Neural crest cell (in vitro differentiated cells): ENCODE data around the gene TK1. TPM values are rescaled to one million over a fixed set of nuclear protein-coding genes. Genes with fewer than 3 reads are reported as not detected.

Source experiments
- DNase-seq: peaks from one replicate; pipeline ENCODE4 v3.0.0; 2021; ENCODE audit warnings: low read depth, mixed read lengths, low spot score
- H3K27ac Mint-ChIP-seq: one replicate; pipeline ENCODE4 v1.8.0; 2021; ENCODE audit warnings: mild to moderate bottlenecking, mixed read lengths; ENCODE audit not compliant: unreplicated experiment
- H3K27me3 Mint-ChIP-seq: 2 replicates; pipeline ENCODE4 v1.8.0; 2021; ENCODE audit warnings: low read depth, mild to moderate bottlenecking, mixed read lengths
- H3K36me3 Mint-ChIP-seq: 2 replicates; pipeline ENCODE4 v1.8.0; 2021; ENCODE audit warnings: low read depth, mild to moderate bottlenecking, mixed read lengths
- H3K4me1 Mint-ChIP-seq: 2 replicates; pipeline ENCODE4 v1.8.0; 2021; ENCODE audit warnings: mixed read lengths
- H3K4me3 Mint-ChIP-seq: one replicate; pipeline ENCODE4 v1.8.0; 2021; ENCODE audit warnings: mild to moderate bottlenecking, mixed read lengths
- H3K9me3 Mint-ChIP-seq: 2 replicates; pipeline ENCODE4 v1.8.0; 2021; ENCODE audit warnings: mixed read lengths
- CTCF ChIP-seq: fragments of 200-600 bp; sonication (generic); conservative IDR thresholded peaks from 2 replicates; pipeline ENCODE4 v1.5.0; 2021; ENCODE audit warnings: antibody characterized with exemption, mild to moderate bottlenecking
- total RNA-seq: library from RNA; stranded (reverse); gene quantifications from 2 replicates; pipeline ENCODE4 v1.2.1, GENCODE V29; 2021

The TK1 gene
- total RNA-seq, 1 donor from 2014 or later: 53.9 TPM

DNA sequence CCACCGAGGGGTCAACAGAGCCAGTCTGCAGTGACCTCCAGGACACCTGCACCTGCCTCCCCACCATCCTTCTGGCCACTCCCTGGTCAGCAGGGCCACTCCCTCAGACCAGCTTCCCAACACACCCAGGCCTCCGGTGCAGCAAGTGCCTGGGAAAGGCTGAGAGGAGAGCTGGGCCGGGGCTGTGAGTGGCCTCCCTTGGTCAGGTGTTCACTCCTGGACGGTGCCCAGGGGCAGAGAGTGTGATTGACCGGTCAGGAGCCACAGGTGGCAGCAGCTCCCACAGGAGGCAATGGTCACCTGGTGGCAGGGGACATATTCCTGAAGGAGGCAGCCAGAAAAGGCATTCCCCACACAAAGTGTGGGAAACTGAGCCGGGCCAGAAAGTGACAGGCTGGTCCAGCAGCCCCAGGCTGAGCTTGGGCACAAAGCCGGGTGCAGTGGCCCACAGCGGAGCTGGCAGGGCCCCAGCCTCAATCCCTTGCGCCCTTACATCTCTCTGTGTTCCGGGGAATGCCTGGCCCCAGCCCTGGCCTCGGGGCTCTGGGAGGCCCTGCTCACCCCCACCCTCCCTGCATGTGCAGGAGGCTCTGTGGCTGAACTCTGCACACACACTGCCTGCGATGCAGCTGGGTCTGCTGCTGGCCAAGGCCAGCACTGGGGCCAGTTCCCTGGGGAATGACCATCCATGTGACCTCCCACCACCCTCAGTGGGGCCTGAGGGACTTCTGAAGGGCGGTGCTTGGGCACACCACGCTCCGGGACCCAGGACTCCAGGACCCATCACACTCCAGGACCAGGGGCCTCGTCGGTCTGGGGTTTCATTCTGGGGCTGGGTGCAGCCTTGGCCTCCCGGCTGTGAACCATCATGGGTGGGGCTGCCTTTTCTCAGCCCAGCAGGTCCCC lies 41.9 kb downstream of the TK1 start:
- H3K36me3 Mint-ChIP-seq: no peaks in the 10 kb centered on the region
- peaks cover 11% of the 10 kb centered on the region for H3K4me1 Mint-ChIP-seq
- H3K27ac Mint-ChIP-seq: no peak overlapping the region
- no peak overlapping the region for H3K4me3 Mint-ChIP-seq
- no peak for DNase-seq
- H3K9me3 Mint-ChIP-seq: peaks cover 3% of the 10 kb centered on the region
- H3K27me3 Mint-ChIP-seq: peaks cover 3% of the 10 kb centered on the region
- TF ChIP-seq CTCF: no peak

GRCh38 chr17:78144147-78144719 lies 42.6 kb downstream of the TK1 start:
- Mint-ChIP-seq H3K4me3 (no peak overlapping the region), H3K27me3 (peaks cover 3% of the 10 kb centered on the region), H3K36me3 (no peaks in the 10 kb centered on the region), H3K4me1 (peaks cover 13% of the 10 kb centered on the region), H3K9me3 (peaks cover 3% of the 10 kb centered on the region), H3K27ac (no peak overlapping the region)
- DNase-seq: no peak
- TF ChIP-seq CTCF: no peak

GRCh38 chr17:78143214-78144146 lies 43.4 kb downstream of the TK1 start:
- no peak overlapping the region for H3K27ac Mint-ChIP-seq

DNA sequence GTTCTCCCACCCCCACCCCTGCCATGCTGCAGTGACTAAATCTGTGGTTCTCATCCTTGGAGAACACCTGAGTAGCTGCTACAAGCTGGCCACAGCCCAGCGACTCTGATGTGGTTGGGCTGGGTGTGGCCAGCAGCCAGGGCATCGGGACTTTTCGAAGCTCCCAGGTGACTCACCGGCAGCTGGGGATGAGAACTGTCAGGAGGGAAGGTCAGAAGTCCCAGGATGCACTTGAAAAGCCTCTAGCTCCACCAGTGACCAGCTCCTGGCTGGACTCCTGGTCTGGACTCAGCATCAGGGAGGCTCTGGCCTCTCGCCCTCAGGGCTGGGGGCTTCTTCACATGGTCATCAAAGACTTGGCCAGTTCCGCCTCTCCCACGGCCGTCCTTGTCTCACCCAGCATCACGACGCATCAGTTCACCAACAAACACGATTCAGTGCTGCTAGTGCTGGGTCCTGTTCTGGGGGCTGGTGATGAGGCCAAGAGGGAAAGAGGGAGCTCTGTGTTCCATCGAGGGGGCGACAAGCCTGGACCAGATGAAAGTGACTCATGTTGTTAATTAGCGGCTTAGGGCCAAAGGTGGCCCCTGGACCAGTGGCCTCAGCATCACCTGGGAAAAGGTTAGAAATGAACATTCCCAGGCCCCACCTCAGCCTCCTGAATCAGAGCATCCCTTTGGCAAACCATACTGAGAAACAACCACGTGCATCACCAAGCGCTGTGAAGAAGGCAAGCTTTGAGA lies 44.6 kb downstream of the TK1 start:
- Mint-ChIP-seq H3K36me3 (no peaks in the 10 kb centered on the region), H3K9me3 (peaks cover 3% of the 10 kb centered on the region), H3K4me3 (no peak overlapping the region), H3K4me1 (peaks cover 6% of the 10 kb centered on the region), H3K27ac (no peak overlapping the region), H3K27me3 (peaks cover 3% of the 10 kb centered on the region)
- TF ChIP-seq CTCF: no peak
- no peak for DNase-seq

More at GRCh38 chr17:78143214-78144146, 43.4 kb downstream of the TK1 start:
- Mint-ChIP-seq H3K4me3 (no peak overlapping the region), H3K27me3 (peaks cover 3% of the 10 kb centered on the region), H3K4me1 (peaks cover 9% of the 10 kb centered on the region), H3K36me3 (no peaks in the 10 kb centered on the region), H3K9me3 (peaks cover 3% of the 10 kb centered on the region)
- TF ChIP-seq CTCF: no peak
- DNase-seq: no peak
